ENCODE results near the gene TSKS. TPM values are rescaled to one million over a fixed set of nuclear protein-coding genes. Genes with fewer than 3 reads are reported as not detected.

TSKS gene
- total and polyA plus RNA-seq, 2 donors (not counting 3 experiments of a cell fraction or from before 2014, with no cell fraction given), result 0.03 TPM; not detected in 1

- Histone ChIP-seq H3K27me3 (ENCODE audit: control insufficient read depth in 2 of 2, insufficient read depth in 2 of 2, low read length in 2 of 2) (no peaks in the 10 kb centered on the region), H2AFZ (ENCODE audit: low read depth, low read length) (peak overlapping the region; percentile 46), H3K9me1 (replicated peaks; ENCODE audit: control insufficient read depth, extremely low read depth, insufficient read depth, low read length) (no peaks in the 10 kb centered on the region), H4K20me1 (replicated peaks; ENCODE audit: control insufficient read depth, extremely low read depth, insufficient read depth, low read length) (no peaks in the 10 kb centered on the region), H3K4me2 (ENCODE audit: insufficient read depth, low read length) (no peak overlapping the region), H3K9me3 (replicated peaks; ENCODE audit: control insufficient read depth, insufficient read depth, low read length) (no peaks in the 10 kb centered on the region), H3K9ac (replicated peaks; ENCODE audit: extremely low read depth, insufficient read depth, low read length) (no peak overlapping the region), H3K36me3 (ENCODE audit: control insufficient read depth in 2 of 2, extremely low read depth in 1 of 2, insufficient read depth in 2 of 2, low read length in 2 of 2) (no peaks in the 10 kb centered on the region), H3K27ac (ENCODE audit: insufficient read depth, low read depth, low read length) (no peak overlapping the region), H3K4me1 (ENCODE audit: control insufficient read depth, extremely low read depth, insufficient read depth, low read length) (no peaks in the 10 kb centered on the region), H3K4me3 (replicated peaks in 1 of 3; ENCODE audit: insufficient read depth in 1 of 3, low read depth in 1 of 3, low read length in 3 of 3) (no peak overlapping the region), H3K79me2 (ENCODE audit: control insufficient read depth, insufficient read depth, low read length) (no peaks in the 10 kb centered on the region)
- DNase-seq (ENCODE audit: low read depth, low spot score) (no peak), FAIRE-seq (peak; percentile 26)
- ChIA-PET POLR2A (no interaction called here), CTCF (no interaction called here)
- intact Hi-C loops (cut with micrococcal nuclease), result no loop called here
- no TSS peak for BruUV-seq (replicated peaks)
- TF ChIP-seq FOS (IDR thresholded peaks at IDR 0.05; ENCODE audit: borderline replicate concordance, insufficient read depth, low read length), result no peak
- TF ChIP-seq POLR2A (IDR thresholded peaks at IDR 0.05; ENCODE audit: low read depth, low read length), result no peak
- TF ChIP-seq JUN (IDR thresholded peaks at IDR 0.05; ENCODE audit: borderline replicate concordance, insufficient read depth, insufficient read length, low read depth), result no peak
- dilution Hi-C loops (cut with MboI; ENCODE audit: extremely low pct_ligation_motif_present, low sequenced_read_pairs), result no loop called here
Observed at GRCh38 chr19:49761625-49762311, 1.3 kb downstream of the TSKS start.

- no peaks in the 10 kb centered on the region for H3K9me3 ChIP-seq (replicated peaks; ENCODE audit: control insufficient read depth, insufficient read depth, low read length)
- POLR2A ChIA-PET, result no interaction called here
- H4K20me1 ChIP-seq (replicated peaks; ENCODE audit: control insufficient read depth, extremely low read depth, insufficient read depth, low read length), result no peaks in the 10 kb centered on the region
- H3K27ac ChIP-seq (ENCODE audit: insufficient read depth, low read depth, low read length), result no peak overlapping the region
- DNase-seq (ENCODE audit: low read depth, low spot score) (no peak), FAIRE-seq (no peak)
- no TSS peak for BruUV-seq (replicated peaks)
- no peaks in the 10 kb centered on the region for H3K4me1 ChIP-seq (ENCODE audit: control insufficient read depth, extremely low read depth, insufficient read depth, low read length)
- no peak overlapping the region for H3K4me3 ChIP-seq (replicated peaks in 1 of 3; ENCODE audit: insufficient read depth in 1 of 3, low read depth in 1 of 3, low read length in 3 of 3)
- no peak overlapping the region for H3K4me2 ChIP-seq (ENCODE audit: insufficient read depth, low read length)
- H3K9ac ChIP-seq (replicated peaks; ENCODE audit: extremely low read depth, insufficient read depth, low read length), result no peak overlapping the region
- no peaks in the 10 kb centered on the region for H3K79me2 ChIP-seq (ENCODE audit: control insufficient read depth, insufficient read depth, low read length)
- H3K36me3 ChIP-seq (ENCODE audit: control insufficient read depth in 2 of 2, extremely low read depth in 1 of 2, insufficient read depth in 2 of 2, low read length in 2 of 2), result no peaks in the 10 kb centered on the region
- H3K9me1 ChIP-seq (replicated peaks; ENCODE audit: control insufficient read depth, extremely low read depth, insufficient read depth, low read length), result no peaks in the 10 kb centered on the region
- H3K27me3 ChIP-seq (ENCODE audit: control insufficient read depth in 2 of 2, insufficient read depth in 2 of 2, low read length in 2 of 2), result no peaks in the 10 kb centered on the region
- TF ChIP-seq POLR2AphosphoS5 (IDR thresholded peaks at IDR 0.05; ENCODE audit: insufficient read depth, low read depth, low read length) (no peak), FOS (IDR thresholded peaks at IDR 0.05; ENCODE audit: borderline replicate concordance, insufficient read depth, low read length) (no peak), MYC (IDR thresholded peaks at IDR 0.05; ENCODE audit: low read depth, low read length) (no peak), CTCF (IDR thresholded peaks at IDR 0.05; ENCODE audit: extremely low read depth in 1 of 2, insufficient read depth in 1 of 2, low read depth in 1 of 2, low read length in 2 of 2) (no peak), EZH2 (IDR thresholded peaks at IDR 0.05; ENCODE audit: borderline replicate concordance, low read depth, low read length, severe bottlenecking) (no peak), JUN (IDR thresholded peaks at IDR 0.05; ENCODE audit: borderline replicate concordance, insufficient read depth, insufficient read length, low read depth) (no peak), MAX (IDR thresholded peaks at IDR 0.05; ENCODE audit: insufficient read depth, insufficient read length) (no peak), POLR2A (IDR thresholded peaks at IDR 0.05; ENCODE audit: low read depth, low read length) (no peak), GATA2 (IDR thresholded peaks at IDR 0.05; ENCODE audit: insufficient read depth, insufficient read length, low read depth, low read length) (no peak)
- dilution Hi-C loops (cut with MboI; ENCODE audit: extremely low pct_ligation_motif_present, low sequenced_read_pairs) (no loop called here), intact Hi-C loops (cut with micrococcal nuclease) (no loop called here)
- peak overlapping the region; percentile 28 for H2AFZ ChIP-seq (ENCODE audit: low read depth, low read length)
- CTCF ChIA-PET, result interaction anchor here (1.3 kb wide), 1 partner anchor 44 kb away, joined by 4 read pairs; no protein-coding TSS in a partner anchor
Observed at GRCh38 chr19:49761249-49761624, 1.9 kb downstream of the TSKS start.

Data from endothelial cell of umbilical vein (primary cell).